BE2C (cell line): Measurements from ENCODE around the gene PRDM16.
"Not testable (repeated sequence)": the region's sequence is repeated elsewhere in the genome, so short reads cannot be mapped to it uniquely, and the experiment has no call there.

Experiments used
- DNase-seq: peaks from one replicate; pipeline ENCODE4 v3.0.0-alpha.2; 2020
- H3K27me3 ChIP-seq: fragments of 250-450 bp; sonication (Bioruptor Pico); 2 replicates; pipeline ENCODE4 v1.5.1; 2020; ENCODE audit warnings: mild to moderate bottlenecking
- H3K36me3 ChIP-seq: fragments of 250-450 bp; sonication (Bioruptor Pico); 2 replicates; pipeline ENCODE4 v1.5.1; 2020; ENCODE audit warnings: mild to moderate bottlenecking
- H3K4me1 ChIP-seq: fragments of 250-450 bp; sonication (Bioruptor Pico); 2 replicates; pipeline ENCODE4 v1.5.1; 2020
- H3K4me3 ChIP-seq: 2 replicates; pipeline ENCODE4 v1.5.1; 2011; ENCODE audit warnings: low read depth, low read length
- H3K9me3 ChIP-seq: fragments of 250-450 bp; sonication (Bioruptor Pico); 2 replicates; pipeline ENCODE4 v1.5.1; 2020
- TF ChIP-seq, protein P1 (sequence below): IDR thresholded peaks from 2 replicates; pipeline ENCODE4 v1.5.1; 2012; ENCODE audit warnings: mild to moderate bottlenecking, low read depth, low read length

The PRDM16 gene

DNA sequence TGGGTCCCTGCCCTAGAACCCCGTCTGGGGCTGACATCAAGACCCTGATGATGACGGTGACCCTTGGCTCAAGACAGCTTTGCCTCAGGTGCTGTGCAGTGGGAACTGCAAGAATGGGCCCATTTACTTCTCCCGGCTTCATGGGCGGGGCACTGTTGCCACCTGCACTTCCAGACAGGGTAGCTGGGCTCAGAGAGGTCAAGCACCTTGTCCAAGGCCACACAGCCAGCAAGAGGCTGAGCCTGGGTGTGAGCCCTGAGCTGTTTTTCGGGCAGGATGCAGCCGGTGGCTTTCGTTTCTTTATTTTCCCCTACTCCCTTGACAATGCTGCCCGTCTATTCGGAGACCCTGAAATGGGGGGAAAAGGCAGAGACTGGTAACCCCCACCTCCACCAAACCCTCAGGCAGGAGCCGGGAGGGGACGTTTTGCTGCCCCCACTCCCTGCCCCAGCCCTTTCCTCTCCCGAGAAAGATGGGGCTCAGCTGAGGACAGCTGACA, 91.7 kb downstream of the PRDM16 start:
- H3K36me3 ChIP-seq = no peaks in the 10 kb centered on the region
- H3K9me3 ChIP-seq = no peaks in the 10 kb centered on the region
- no peak for DNase-seq
- no peak overlapping the region for H3K4me3 ChIP-seq
- TF ChIP-seq, protein P1, sequence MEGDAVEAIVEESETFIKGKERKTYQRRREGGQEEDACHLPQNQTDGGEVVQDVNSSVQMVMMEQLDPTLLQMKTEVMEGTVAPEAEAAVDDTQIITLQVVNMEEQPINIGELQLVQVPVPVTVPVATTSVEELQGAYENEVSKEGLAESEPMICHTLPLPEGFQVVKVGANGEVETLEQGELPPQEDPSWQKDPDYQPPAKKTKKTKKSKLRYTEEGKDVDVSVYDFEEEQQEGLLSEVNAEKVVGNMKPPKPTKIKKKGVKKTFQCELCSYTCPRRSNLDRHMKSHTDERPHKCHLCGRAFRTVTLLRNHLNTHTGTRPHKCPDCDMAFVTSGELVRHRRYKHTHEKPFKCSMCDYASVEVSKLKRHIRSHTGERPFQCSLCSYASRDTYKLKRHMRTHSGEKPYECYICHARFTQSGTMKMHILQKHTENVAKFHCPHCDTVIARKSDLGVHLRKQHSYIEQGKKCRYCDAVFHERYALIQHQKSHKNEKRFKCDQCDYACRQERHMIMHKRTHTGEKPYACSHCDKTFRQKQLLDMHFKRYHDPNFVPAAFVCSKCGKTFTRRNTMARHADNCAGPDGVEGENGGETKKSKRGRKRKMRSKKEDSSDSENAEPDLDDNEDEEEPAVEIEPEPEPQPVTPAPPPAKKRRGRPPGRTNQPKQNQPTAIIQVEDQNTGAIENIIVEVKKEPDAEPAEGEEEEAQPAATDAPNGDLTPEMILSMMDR = no peak
- no peaks in the 10 kb centered on the region for H3K27me3 ChIP-seq
- no peaks in the 10 kb centered on the region; the same call in none of the 2 replicates for H3K4me1 ChIP-seq

DNA sequence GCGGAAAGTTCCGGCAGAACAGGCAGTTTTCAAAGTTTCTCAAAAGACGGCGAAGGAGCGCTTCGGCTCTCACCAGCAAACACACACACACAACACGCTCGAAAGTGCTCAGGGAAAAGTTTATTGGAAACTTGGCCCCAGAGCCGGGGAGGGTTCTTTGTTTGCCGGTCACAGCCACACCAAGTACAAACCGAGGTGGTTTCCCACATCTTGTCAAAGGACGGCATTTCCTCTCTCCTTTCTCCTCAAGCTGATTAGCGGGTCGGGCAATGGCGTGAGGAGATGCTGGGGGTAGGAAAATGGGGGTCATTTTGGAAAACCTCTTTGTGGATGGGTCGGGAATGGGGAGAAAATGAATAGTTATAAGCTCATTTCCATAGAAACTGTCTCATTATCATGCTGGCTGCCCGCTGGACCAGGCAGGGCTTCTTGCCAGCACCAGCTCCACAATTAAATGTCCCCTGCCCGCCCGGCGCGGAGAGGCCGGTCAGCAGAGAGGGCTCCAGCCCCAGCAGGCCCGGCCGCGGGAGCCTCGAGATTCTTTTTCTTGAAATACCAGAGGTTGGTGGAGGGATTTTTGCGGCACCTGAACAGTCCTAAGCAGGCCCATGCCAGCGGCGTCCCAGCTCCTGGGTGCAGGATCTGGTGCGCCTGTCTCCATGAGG, 92.3 kb downstream of the PRDM16 start:
- no peaks in the 10 kb centered on the region; the same call in none of the 2 replicates for H3K4me1 ChIP-seq
- DNase-seq = no peak
- no peak overlapping the region for H3K4me3 ChIP-seq
- H3K9me3 ChIP-seq = no peaks in the 10 kb centered on the region
- no peaks in the 10 kb centered on the region for H3K36me3 ChIP-seq
- TF ChIP-seq, protein P1 = no peak
- H3K27me3 ChIP-seq = no peaks in the 10 kb centered on the region

DNA sequence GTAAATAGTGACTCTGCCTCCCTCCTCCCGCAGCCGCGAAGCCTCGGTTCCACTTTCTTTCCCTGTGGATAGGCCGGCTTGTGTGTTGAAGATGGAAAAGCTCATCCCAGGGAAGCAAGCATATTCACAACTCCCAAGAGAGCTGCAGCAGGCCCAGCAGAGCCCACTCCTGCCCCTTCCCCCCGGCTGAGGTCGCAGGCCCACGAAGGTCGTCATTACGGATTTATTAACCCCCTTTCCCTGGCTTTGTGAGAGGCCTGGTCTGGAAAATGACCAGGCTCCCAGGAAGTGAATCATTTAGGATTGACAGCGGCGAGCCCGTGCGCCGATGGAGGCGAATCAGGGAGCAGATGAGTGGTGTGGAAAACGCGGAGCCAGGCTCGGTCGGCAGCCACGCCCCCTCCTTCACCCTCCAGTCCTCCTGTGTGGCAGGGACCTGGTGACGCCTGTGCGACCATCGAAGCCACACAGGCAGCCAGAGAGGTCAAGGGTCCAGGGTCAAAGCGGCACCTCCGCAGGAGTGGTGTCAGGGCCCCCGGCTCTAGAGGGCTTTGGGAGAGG, 93.4 kb downstream of the PRDM16 start:
- Histone ChIP-seq H3K36me3 (no peaks in the 10 kb centered on the region), H3K27me3 (no peaks in the 10 kb centered on the region)

DNA sequence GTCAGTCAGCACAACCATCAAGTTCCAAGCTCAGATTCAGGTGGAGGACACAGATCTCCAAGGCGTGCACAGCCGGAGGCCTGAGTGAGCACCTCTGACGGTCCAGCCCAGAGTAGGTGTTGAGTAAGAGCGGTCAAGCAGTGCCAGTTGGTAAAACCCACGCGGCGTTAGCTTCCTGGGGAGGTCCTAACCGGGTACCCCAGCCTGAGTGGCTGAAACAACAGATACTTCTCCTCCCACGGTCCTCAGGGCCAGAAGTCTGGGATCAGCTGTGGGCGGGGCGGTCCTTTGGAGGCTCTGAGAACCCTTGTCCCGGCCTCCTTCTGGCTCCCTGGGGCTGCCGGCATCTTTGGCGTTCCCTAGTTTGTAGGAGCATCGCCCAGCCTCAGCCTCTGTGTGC, 94.4 kb downstream of the PRDM16 start:
- H3K9me3 ChIP-seq = no peaks in the 10 kb centered on the region
- no peak overlapping the region for H3K4me3 ChIP-seq
- no peak for DNase-seq
- no peaks in the 10 kb centered on the region for H3K27me3 ChIP-seq
- TF ChIP-seq, protein P1 = no peak
- H3K4me1 ChIP-seq = no peaks in the 10 kb centered on the region; the same call in 1 of the 2 replicates
- no peaks in the 10 kb centered on the region for H3K36me3 ChIP-seq

More for the DNA sequence above, 93.4 kb downstream of the PRDM16 start:
- DNase-seq = peak; percentile 39
- H3K4me1 ChIP-seq = no peaks in the 10 kb centered on the region; the same call in none of the 2 replicates
- no peak overlapping the region for H3K4me3 ChIP-seq
- no peaks in the 10 kb centered on the region for H3K9me3 ChIP-seq
- TF ChIP-seq, protein P1 = no peak

DNA sequence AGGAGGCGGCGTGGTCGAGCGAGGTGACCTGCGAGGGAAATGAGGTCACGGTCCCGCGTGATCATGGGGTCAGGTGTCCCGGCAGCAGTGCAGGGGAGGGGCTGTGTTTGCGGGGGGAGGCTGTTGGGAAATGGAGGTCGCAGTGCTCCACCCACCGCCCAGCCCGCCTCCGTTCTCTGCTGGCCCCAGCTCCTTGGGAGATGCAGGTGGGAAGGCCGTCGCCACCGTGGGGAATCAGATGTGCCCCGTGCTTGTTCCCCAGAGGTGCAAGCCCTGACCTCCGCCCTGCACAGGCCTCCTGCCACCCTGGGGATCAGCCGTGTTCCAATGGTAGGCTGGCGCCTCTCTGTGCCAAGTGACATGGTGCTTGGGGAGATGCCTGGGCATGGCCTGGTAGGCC, 95.7 kb downstream of the PRDM16 start:
- no peak overlapping the region for H3K4me3 ChIP-seq
- TF ChIP-seq, protein P1 = no peak
- no peaks in the 10 kb centered on the region; the same call in 1 of the 2 replicates for H3K4me1 ChIP-seq
- H3K27me3 ChIP-seq = no peaks in the 10 kb centered on the region
- no peaks in the 10 kb centered on the region for H3K36me3 ChIP-seq
- no peak for DNase-seq
- H3K9me3 ChIP-seq = no peaks in the 10 kb centered on the region

DNA sequence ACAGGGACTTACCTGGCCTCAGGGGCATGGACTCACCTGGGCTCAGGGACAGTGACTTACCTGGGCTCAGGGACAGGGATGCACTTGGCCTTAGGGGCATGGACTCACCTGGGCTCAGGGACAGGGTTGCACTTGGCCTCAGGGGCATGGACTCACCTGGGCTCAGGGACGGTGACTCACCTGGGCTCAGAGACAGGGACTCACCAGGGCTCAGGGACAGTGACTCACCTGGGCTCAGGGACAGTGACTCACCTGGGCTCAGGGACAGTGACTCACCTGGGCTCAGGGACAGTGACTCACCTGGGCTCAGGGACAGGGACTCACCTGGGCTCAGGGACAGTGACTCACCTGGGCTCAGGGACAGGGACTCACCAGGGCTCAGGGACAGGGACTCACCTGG, 96.2 kb downstream of the PRDM16 start:
- H3K4me3 ChIP-seq, DNase-seq, H3K27me3 ChIP-seq, H3K36me3 ChIP-seq, H3K4me1 ChIP-seq, H3K9me3 ChIP-seq: not testable (repeated sequence)
